ENCODE measurements around the gene SLC13A3.

GRCh38 chr20:46642265-46642968 lies 8.8 kb downstream of the SLC13A3 start:
- TF ChIP-seq POLR2A (IDR thresholded peaks at IDR 0.05; ENCODE audit: low read depth, low read length) = no peak
- TF ChIP-seq CTCF (conservative IDR thresholded peaks at IDR 0.05; ENCODE audit: low read depth, low read length) = no peak
- no peak for TF ChIP-seq ELK1 (IDR thresholded peaks at IDR 0.05; ENCODE audit: borderline replicate concordance, low read depth, low read length)
- TF ChIP-seq RAD21 (IDR thresholded peaks at IDR 0.05; ENCODE audit: low read length) = no peak
- TF ChIP-seq USF2 (IDR thresholded peaks at IDR 0.05; ENCODE audit: low read depth, low read length) = no peak
- no peak for TF ChIP-seq CEBPB (IDR thresholded peaks at IDR 0.05; ENCODE audit: low read depth, low read length)
